H1 (cell line): Measurements from ENCODE around the gene VDR. TPM values are rescaled to one million over a fixed set of nuclear protein-coding genes. Genes with fewer than 3 reads are reported as not detected.

Experiments used
- BCL11A ChIP-seq, 2 experiments: IDR thresholded peaks; one replicate each; pipeline ENCODE4 v1.6.1; 2011; ENCODE audit warnings: low read depth in 2 of 2, low read length in 2 of 2, mild to moderate bottlenecking in 2 of 2
- SIX5 ChIP-seq: IDR thresholded peaks from 2 replicates; pipeline ENCODE4 v1.6.1; 2011; ENCODE audit warnings: mild to moderate bottlenecking, low read depth, low read length
- polyA plus RNA-seq, 7 experiments: library from polyadenylated mRNA; depleted of rRNA in 3 of 7; stranded (reverse) in 5 of 7; unstranded in 2 of 7; fragments of >200 nt in 5 of 7; fragments of 200-250 nt in 2 of 7; gene quantifications; 1 replicate in 5 of 7; 2 replicates in 1 of 7; 4 replicates in 1 of 7; pipeline versions ENCODE4 v1.2.1 to v1.2.3, GENCODE V29; 2011 to 2013; ENCODE audit warnings: missing spikeins in 2 of 7, mixed read lengths in 2 of 7
- total RNA-seq: library from RNA; stranded (reverse); fragmentation: NEBNext Ultra II Directional; extraction: Animal tissue kit (Norgen Biotek cat#: 25700); gene quantifications from 2 replicates; pipeline ENCODE4 v1.2.1, GENCODE V29; 2021
- TF ChIP-seq, protein P1 (sequence below), 3 experiments: IDR thresholded peaks; 1 replicate in 2 of 3; 2 replicates in 1 of 3; pipeline versions ENCODE4 v1.5.1 to v1.6.1; 2011; ENCODE audit warnings: low read length in 3 of 3, mild to moderate bottlenecking in 3 of 3, inconsistent platforms in 2 of 3, low read depth in 1 of 3, moderate library complexity in 1 of 3; ENCODE audit not compliant: insufficient read depth in 1 of 3; ENCODE audit errors: control extremely low read depth in 1 of 3
- TF ChIP-seq, protein P2 (sequence below): IDR thresholded peaks from 2 replicates; pipeline ENCODE4 v1.6.1; 2011; ENCODE audit warnings: low read depth, mild to moderate bottlenecking, low read length; ENCODE audit not compliant: insufficient read depth

The VDR gene
- total and polyA plus RNA-seq, 2 of the 8 experiments (the other 6 are each of a cell fraction or from before 2014, with no cell fraction given) = 0.44 to 0.65 TPM

GRCh38 chr12:47818007-47818376 lies 86.8 kb downstream of the VDR start (continued):
- TF ChIP-seq, protein P1, sequence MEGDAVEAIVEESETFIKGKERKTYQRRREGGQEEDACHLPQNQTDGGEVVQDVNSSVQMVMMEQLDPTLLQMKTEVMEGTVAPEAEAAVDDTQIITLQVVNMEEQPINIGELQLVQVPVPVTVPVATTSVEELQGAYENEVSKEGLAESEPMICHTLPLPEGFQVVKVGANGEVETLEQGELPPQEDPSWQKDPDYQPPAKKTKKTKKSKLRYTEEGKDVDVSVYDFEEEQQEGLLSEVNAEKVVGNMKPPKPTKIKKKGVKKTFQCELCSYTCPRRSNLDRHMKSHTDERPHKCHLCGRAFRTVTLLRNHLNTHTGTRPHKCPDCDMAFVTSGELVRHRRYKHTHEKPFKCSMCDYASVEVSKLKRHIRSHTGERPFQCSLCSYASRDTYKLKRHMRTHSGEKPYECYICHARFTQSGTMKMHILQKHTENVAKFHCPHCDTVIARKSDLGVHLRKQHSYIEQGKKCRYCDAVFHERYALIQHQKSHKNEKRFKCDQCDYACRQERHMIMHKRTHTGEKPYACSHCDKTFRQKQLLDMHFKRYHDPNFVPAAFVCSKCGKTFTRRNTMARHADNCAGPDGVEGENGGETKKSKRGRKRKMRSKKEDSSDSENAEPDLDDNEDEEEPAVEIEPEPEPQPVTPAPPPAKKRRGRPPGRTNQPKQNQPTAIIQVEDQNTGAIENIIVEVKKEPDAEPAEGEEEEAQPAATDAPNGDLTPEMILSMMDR (IDR thresholded peaks at IDR 0.05; ENCODE audit: control extremely low read depth in 1 of 3, insufficient read depth in 1 of 3, low read depth in 1 of 3, low read length in 3 of 3) = no peak
- TF ChIP-seq, protein P2, sequence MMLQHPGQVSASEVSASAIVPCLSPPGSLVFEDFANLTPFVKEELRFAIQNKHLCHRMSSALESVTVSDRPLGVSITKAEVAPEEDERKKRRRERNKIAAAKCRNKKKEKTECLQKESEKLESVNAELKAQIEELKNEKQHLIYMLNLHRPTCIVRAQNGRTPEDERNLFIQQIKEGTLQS = no peak
- TF ChIP-seq SIX5 = no peak
- TF ChIP-seq BCL11A (IDR thresholded peaks at IDR 0.05; ENCODE audit: low read depth in 2 of 2, low read length in 2 of 2) = no peak
